Caco-2 (cell line): ENCODE measurements around the gene CX3CR1. TPM values are rescaled to one million over a fixed set of nuclear protein-coding genes. Genes with fewer than 3 reads are reported as not detected.

Experiments
- BruUV-seq: library from RNA; stranded (reverse); fragments of 400-500 nt; replicated peaks from 2 replicates; lab custom pipeline; 2021; lab: Mats Ljungman, UMichigan
- CTCF ChIA-PET: fragments of 300-600 bp; sonication (Branson Sonifier 250); formaldehyde crosslinking; loops from one replicate; lab custom pipeline; 2022; ENCODE audit warnings: antibody characterized with exemption; lab: Charles Lee
- POLR2A ChIA-PET: fragments of 300-600 bp; sonication (Branson Sonifier 250); formaldehyde crosslinking; loops from one replicate; lab custom pipeline; 2022; ENCODE audit warnings: antibody characterized with exemption; lab: Charles Lee
- DNase-seq, 2 experiments: peaks; one replicate each; pipeline versions ENCODE4 v3.0.0 to v3.0.0-alpha.2; 2020 to 2022
- H3K27me3 ChIP-seq: replicated peaks from 2 replicates; pipeline ENCODE4 v1.6.0; 2011; ENCODE audit warnings: low read length; ENCODE audit not compliant: control insufficient read depth, insufficient read depth
- H3K36me3 ChIP-seq: 2 replicates; pipeline ENCODE4 v1.5.1; 2011; ENCODE audit warnings: low read length; ENCODE audit not compliant: control insufficient read depth, insufficient read depth
- H3K4me1 ChIP-seq: fragments of 250-450 bp; sonication (Bioruptor Pico); 2 replicates; pipeline ENCODE4 v1.5.1; 2020; ENCODE audit warnings: mild to moderate bottlenecking
- H3K4me3 ChIP-seq: 2 replicates; pipeline ENCODE4 v1.5.1; 2011; ENCODE audit warnings: low read depth, mild to moderate bottlenecking, control low read depth, low read length
- H3K9me3 ChIP-seq: fragments of 250-450 bp; sonication (Bioruptor Pico); 2 replicates; pipeline ENCODE4 v1.5.1; 2020; ENCODE audit warnings: mild to moderate bottlenecking, moderate library complexity
- H3K27ac Mint-ChIP-seq: one replicate; pipeline ENCODE4 v1.8.0; 2022; ENCODE audit warnings: mixed read lengths; ENCODE audit not compliant: unreplicated experiment
- H3K27me3 Mint-ChIP-seq: one replicate; pipeline ENCODE4 v1.8.0; 2022; ENCODE audit warnings: mixed read lengths; ENCODE audit not compliant: insufficient read depth, unreplicated experiment
- H3K36me3 Mint-ChIP-seq: one replicate; pipeline ENCODE4 v1.8.0; 2022; ENCODE audit warnings: mild to moderate bottlenecking, mixed read lengths; ENCODE audit not compliant: insufficient read depth, unreplicated experiment
- H3K4me1 Mint-ChIP-seq: one replicate; pipeline ENCODE4 v1.8.0; 2022; ENCODE audit warnings: low read depth, mixed read lengths; ENCODE audit not compliant: unreplicated experiment
- H3K4me3 Mint-ChIP-seq: one replicate; pipeline ENCODE4 v1.8.0; 2022; ENCODE audit warnings: mild to moderate bottlenecking, moderate library complexity, mixed read lengths; ENCODE audit not compliant: unreplicated experiment
- H3K9me3 Mint-ChIP-seq: one replicate; pipeline ENCODE4 v1.8.0; 2022; ENCODE audit warnings: mixed read lengths; ENCODE audit not compliant: unreplicated experiment
- CTCF ChIP-seq, 2 experiments: fragments of 200-600 bp in 1 of 2; IDR thresholded peaks; 1 replicate in 1 of 2; 2 replicates in 1 of 2; pipeline versions ENCODE4 v1.5.1 to v1.8.0; 2011 to 2022; ENCODE audit warnings: antibody characterized with exemption in 1 of 2, control low read depth in 1 of 2, inconsistent platforms in 1 of 2, low read depth in 1 of 2, low read length in 1 of 2, mild to moderate bottlenecking in 1 of 2, moderate library complexity in 1 of 2; ENCODE audit not compliant: insufficient read depth in 1 of 2, severe bottlenecking in 1 of 2, unreplicated experiment in 1 of 2
- intact Hi-C: fragments of 100-400 bp; cut with micrococcal nuclease; formaldehyde crosslinking; loops from one replicate; pipeline ENCODE4 v1.10.0; 2022; ENCODE audit not compliant: unreplicated experiment
- total RNA-seq: library from RNA; stranded (reverse); gene quantifications from 2 replicates; pipeline ENCODE4 v1.2.3, GENCODE V29; 2022

The CX3CR1 gene
- total RNA-seq, 1 experiment from 2014 or later: 0.61 TPM

- BruUV-seq: no TSS peak
- CTCF ChIA-PET: no interaction called here
Measured at GRCh38 chr3:39268549-39268900, 11.3 kb downstream of the CX3CR1 start.

GRCh38 chr3:39267631-39268548, 11.9 kb downstream of the CX3CR1 start:
- TF ChIP-seq CTCF (IDR thresholded peaks at IDR 0.05; ENCODE audit: insufficient read depth in 1 of 2, low read depth in 1 of 2, low read length in 1 of 2, severe bottlenecking in 1 of 2, unreplicated experiment in 1 of 2): no peak
- peaks cover 8% of the 10 kb centered on the region for H3K27me3 Mint-ChIP-seq
- no peaks in the 10 kb centered on the region for H3K9me3 Mint-ChIP-seq
- ChIA-PET CTCF (no interaction called here), POLR2A (no interaction called here)
- no peaks in the 10 kb centered on the region for H3K36me3 Mint-ChIP-seq
- H3K4me1 Mint-ChIP-seq: no peaks in the 10 kb centered on the region
- intact Hi-C loops: no loop called here
- no TSS peak for BruUV-seq
- H3K27me3 ChIP-seq: no peaks in the 10 kb centered on the region; the same call in 1 of the 2 replicates
- no peak overlapping the region for H3K4me3 Mint-ChIP-seq
- H3K4me3 ChIP-seq: no peak overlapping the region
- DNase-seq: no peak
- H3K27ac Mint-ChIP-seq: no peak overlapping the region
- no peaks in the 10 kb centered on the region for H3K36me3 ChIP-seq
- no peaks in the 10 kb centered on the region for H3K4me1 ChIP-seq
- H3K9me3 ChIP-seq: no peaks in the 10 kb centered on the region

More at GRCh38 chr3:39268549-39268900, 11.3 kb downstream of the CX3CR1 start:
- no peak for TF ChIP-seq CTCF (IDR thresholded peaks at IDR 0.05; ENCODE audit: insufficient read depth in 1 of 2, low read depth in 1 of 2, low read length in 1 of 2, severe bottlenecking in 1 of 2, unreplicated experiment in 1 of 2)
- no peaks in the 10 kb centered on the region for H3K4me1 Mint-ChIP-seq
- H3K27ac Mint-ChIP-seq: no peak overlapping the region
- Histone ChIP-seq H3K4me1 (no peaks in the 10 kb centered on the region), H3K9me3 (no peaks in the 10 kb centered on the region), H3K27me3 (no peaks in the 10 kb centered on the region; the same call in 1 of the 2 replicates), H3K36me3 (no peaks in the 10 kb centered on the region), H3K4me3 (no peak overlapping the region)
- POLR2A ChIA-PET: no interaction called here
- DNase-seq: no peak
- peaks cover 7% of the 10 kb centered on the region for H3K27me3 Mint-ChIP-seq
- no peaks in the 10 kb centered on the region for H3K36me3 Mint-ChIP-seq
- no peaks in the 10 kb centered on the region for H3K9me3 Mint-ChIP-seq
- intact Hi-C loops: no loop called here
- no peak overlapping the region for H3K4me3 Mint-ChIP-seq

- Mint-ChIP-seq H3K9me3 (no peaks in the 10 kb centered on the region), H3K4me1 (no peaks in the 10 kb centered on the region), H3K27ac (no peak overlapping the region), H3K27me3 (peaks cover 15% of the 10 kb centered on the region), H3K4me3 (no peak overlapping the region), H3K36me3 (no peaks in the 10 kb centered on the region)
- CTCF ChIA-PET: no interaction called here
- no peak for DNase-seq
- Histone ChIP-seq H3K9me3 (no peaks in the 10 kb centered on the region), H3K27me3 (no peaks in the 10 kb centered on the region; the same call in 1 of the 2 replicates), H3K4me3 (no peak overlapping the region), H3K4me1 (no peaks in the 10 kb centered on the region), H3K36me3 (no peaks in the 10 kb centered on the region)
- intact Hi-C loops: no loop called here
- POLR2A ChIA-PET: no interaction called here
- BruUV-seq: no TSS peak
- no peak for TF ChIP-seq CTCF (IDR thresholded peaks at IDR 0.05; ENCODE audit: insufficient read depth in 1 of 2, low read depth in 1 of 2, low read length in 1 of 2, severe bottlenecking in 1 of 2, unreplicated experiment in 1 of 2)
Measured at GRCh38 chr3:39264053-39264452, 15.8 kb downstream of the CX3CR1 start.
